ENCODE data around the gene BICRA. TPM values are rescaled to one million over a fixed set of nuclear protein-coding genes. Genes with fewer than 3 reads are reported as not detected.
"Not testable (repeated sequence)": the region's sequence is repeated elsewhere in the genome, so short reads cannot be mapped to it uniquely, and the experiment has no call there.

BICRA gene
- total and polyA plus RNA-seq, 3 donors from 2014 or later = 9.2 to 19.2 (median 13.5) TPM

GRCh38 chr19:47707135-47707925, 98.4 kb downstream of the BICRA start:
- intact Hi-C loops (cut with DNase I; ENCODE audit: low total_unique reads) = no loop called here
- H3K27ac ChIP-seq = no peak overlapping the region
- H3K27me3 ChIP-seq = no peaks in the 10 kb centered on the region
- DNase-seq = peak; percentile 75
- H3K9me3 ChIP-seq = no peaks in the 10 kb centered on the region
- no peaks in the 10 kb centered on the region for H3K36me3 ChIP-seq (ENCODE audit: low read depth, missing control alignments)
- TF ChIP-seq POLR2A (IDR thresholded peaks at IDR 0.05) = no peak
- TF ChIP-seq CTCF (IDR thresholded peaks at IDR 0.05) = peak; percentile 60 to 72 (median 65)
- H3K4me3 ChIP-seq = no peak overlapping the region
- no peaks in the 10 kb centered on the region for H3K4me1 ChIP-seq
- WGBS, 2 donors = 32 to 46% methylated on average over 18 to 22 of the region's 22 CpGs

GRCh38 chr19:47711652-47712242, 102.8 kb downstream of the BICRA start:
- Histone ChIP-seq H3K4me1 (peaks cover 6% of the 10 kb centered on the region), H3K27ac (no peak overlapping the region), H3K36me3 (ENCODE audit: low read depth, missing control alignments) (no peaks in the 10 kb centered on the region), H3K9me3 (no peaks in the 10 kb centered on the region), H3K27me3 (no peaks in the 10 kb centered on the region), H3K4me3 (no peak overlapping the region)
- DNase-seq = no peak
- WGBS, 2 donors = 82 to 85% methylated on average over 8 of the region's 8 CpGs
- intact Hi-C loops (cut with DNase I; ENCODE audit: low total_unique reads) = loop anchor here (10.0 kb wide), 1 partner anchor 73 kb away; no protein-coding TSS in a partner anchor
- TF ChIP-seq CTCF (IDR thresholded peaks at IDR 0.05) = no peak

- WGBS, 2 donors = 7 to 14% methylated on average over 24 to 51 of the region's 52 CpGs
- Histone ChIP-seq H3K9me3 (no peaks in the 10 kb centered on the region), H3K27me3 (no peaks in the 10 kb centered on the region), H3K4me3 (peak within 1 kb of the TSS; percentile 68 to 72), H3K27ac (peak within 1 kb of the TSS; percentile 60 to 88), H3K4me1 (peaks cover 17% of the 10 kb centered on the region), H3K36me3 (ENCODE audit: low read depth, missing control alignments) (no peaks in the 10 kb centered on the region)
- intact Hi-C loops (cut with DNase I; ENCODE audit: low total_unique reads) = loop anchor here (10.0 kb wide), 1 partner anchor 71 kb away; no protein-coding TSS in a partner anchor
- peak; percentile 56 for DNase-seq
- TF ChIP-seq CTCF (IDR thresholded peaks at IDR 0.05) (peak; percentile 90 to 94 (median 93)), POLR2A (IDR thresholded peaks at IDR 0.05) (no peak)
These were observed 104.4 kb downstream of the BICRA start, which contains the start of gene EHD2 for GRCh38 chr19:47713046-47714021. Gene EHD2 (plus strand): TSS chr19:47713422. CDS start chr19:47716613, 3,191 bp downstream.

- H3K4me1 ChIP-seq = peaks cover 26% of the 10 kb centered on the region
- no peak for DNase-seq
- no peaks in the 10 kb centered on the region for H3K9me3 ChIP-seq
- peak overlapping the region in 1 of 2 donors; percentile 88 for H3K27ac ChIP-seq
- H3K27me3 ChIP-seq = no peaks in the 10 kb centered on the region
- no peaks in the 10 kb centered on the region for H3K36me3 ChIP-seq (ENCODE audit: low read depth, missing control alignments)
- WGBS, 2 donors = 71 to 78% methylated on average over 4 of the region's 4 CpGs
- TF ChIP-seq CTCF (IDR thresholded peaks at IDR 0.05) = no peak
- intact Hi-C loops (cut with DNase I; ENCODE audit: low total_unique reads) = loop anchor here (10.0 kb wide), 1 partner anchor 70 kb away; no protein-coding TSS in a partner anchor
- H3K4me3 ChIP-seq = peak overlapping the region; percentile 68 to 72
These were observed 105.4 kb downstream of the BICRA start for GRCh38 chr19:47714339-47714738.

- Histone ChIP-seq H3K4me1 (peaks cover 30% of the 10 kb centered on the region), H3K27ac (peak overlapping the region in 1 of 2 donors; percentile 88)
- not testable (repeated sequence) for H3K9me3 ChIP-seq; H3K4me3 ChIP-seq; H3K36me3 ChIP-seq (ENCODE audit: low read depth, missing control alignments); H3K27me3 ChIP-seq; DNase-seq
- intact Hi-C loops (cut with DNase I; ENCODE audit: low total_unique reads) = loop anchor here (10.0 kb wide), 1 partner anchor 70 kb away; no protein-coding TSS in a partner anchor
These were observed 105.9 kb downstream of the BICRA start for GRCh38 chr19:47714855-47715254.

All from testis (tissue), 3 donors.